HepG2 (cell line): ENCODE measurements around the gene STOM. TPM values are rescaled to one million over a fixed set of nuclear protein-coding genes. Genes with fewer than 3 reads are reported as not detected.

Experiments used
- EED ChIP-seq: sonication (generic); formaldehyde crosslinking; IDR thresholded peaks from 2 replicates; pipeline ENCODE4 v1.5.0; 2020; ENCODE audit warnings: mild to moderate bottlenecking, missing genetic modification reagents
- GATAD2A ChIP-seq: IDR thresholded peaks from 2 replicates; pipeline ENCODE4 v1.6.1; 2016
- HDAC2 ChIP-seq: sonication (generic); formaldehyde crosslinking; IDR thresholded peaks from 2 replicates; pipeline ENCODE4 v1.4.0; 2020; ENCODE audit warnings: missing genetic modification reagents
- HOXA7 ChIP-seq: sonication (generic); formaldehyde crosslinking; IDR thresholded peaks from 2 replicates; pipeline ENCODE4 v1.8.1; 2022; ENCODE audit warnings: mild to moderate bottlenecking, missing genetic modification reagents, moderate library complexity
- KDM6A ChIP-seq: IDR thresholded peaks from 2 replicates; pipeline ENCODE4 v1.6.1; 2016; ENCODE audit warnings: low read depth
- MBD4 ChIP-seq: IDR thresholded peaks from 2 replicates; pipeline ENCODE4 v1.6.1; 2012; ENCODE audit warnings: low read length, inconsistent platforms, borderline replicate concordance
- PAWR ChIP-seq: sonication (generic); formaldehyde crosslinking; IDR thresholded peaks from 2 replicates; pipeline ENCODE4 v1.4.0; 2020; ENCODE audit warnings: missing genetic modification reagents, mild to moderate bottlenecking, borderline replicate concordance
- POLR2G ChIP-seq: fragments of 200-400 bp; formaldehyde crosslinking; IDR thresholded peaks from 2 replicates; pipeline ENCODE4 v1.6.1; 2018; ENCODE audit warnings: mild to moderate bottlenecking, low read depth, low read length, moderate library complexity
- RARA ChIP-seq: IDR thresholded peaks from 2 replicates; pipeline ENCODE4 v1.6.1; 2016; ENCODE audit warnings: missing genetic modification reagents, missing compliant biosample characterization
- SRY ChIP-seq: sonication (generic); formaldehyde crosslinking; IDR thresholded peaks from 2 replicates; pipeline ENCODE4 v1.8.0; 2022; ENCODE audit warnings: mild to moderate bottlenecking, missing genetic modification reagents
- TP53 ChIP-seq: sonication (generic); formaldehyde crosslinking; conservative IDR thresholded peaks from 2 replicates; pipeline ENCODE4 v1.4.0; 2020; ENCODE audit warnings: missing genetic modification reagents
- TRIM24 ChIP-seq: sonication (generic); formaldehyde crosslinking; IDR thresholded peaks from 2 replicates; pipeline ENCODE4 v1.8.0; 2022; ENCODE audit warnings: mild to moderate bottlenecking, missing genetic modification reagents
- XRCC5 ChIP-seq: fragments of 200-400 bp; formaldehyde crosslinking; optimal IDR thresholded peaks from 2 replicates; pipeline ENCODE3; 2017; ENCODE audit warnings: mild to moderate bottlenecking, low read length
- YEATS4 ChIP-seq: sonication (generic); formaldehyde crosslinking; IDR thresholded peaks from 2 replicates; pipeline ENCODE4 v1.4.0; 2020; ENCODE audit warnings: missing genetic modification reagents, borderline replicate concordance
- ZFP90 ChIP-seq: sonication (generic); formaldehyde crosslinking; IDR thresholded peaks from 2 replicates; pipeline ENCODE4 v1.8.0; 2022; ENCODE audit warnings: missing genetic modification reagents, mild to moderate bottlenecking, inconsistent platforms, borderline replicate concordance
- ZNF296 ChIP-seq: sonication (generic); formaldehyde crosslinking; conservative IDR thresholded peaks from 2 replicates; pipeline ENCODE4 v1.5.0; 2020; ENCODE audit warnings: mild to moderate bottlenecking, missing genetic modification reagents
- ZNF329 ChIP-seq: sonication (generic); formaldehyde crosslinking; IDR thresholded peaks from 2 replicates; pipeline ENCODE4 v1.9.0; 2021; ENCODE audit warnings: low read depth, mild to moderate bottlenecking, missing genetic modification reagents
- ZNF382 ChIP-seq: sonication (generic); formaldehyde crosslinking; IDR thresholded peaks from 2 replicates; pipeline ENCODE4 v1.5.0; 2020; ENCODE audit warnings: missing genetic modification reagents, mild to moderate bottlenecking, borderline replicate concordance
- ZNF75D ChIP-seq: sonication (generic); formaldehyde crosslinking; IDR thresholded peaks from 2 replicates; pipeline ENCODE4 v1.8.1; 2023; ENCODE audit warnings: missing genetic modification reagents, mild to moderate bottlenecking, borderline replicate concordance
- ZNF792 ChIP-seq: IDR thresholded peaks from 2 replicates; pipeline ENCODE4 v1.6.1; 2016
- ZNF878 ChIP-seq: sonication (generic); formaldehyde crosslinking; IDR thresholded peaks from 2 replicates; pipeline ENCODE4 v1.8.1; 2023; ENCODE audit warnings: mild to moderate bottlenecking, missing genetic modification reagents, moderate library complexity
- polyA plus RNA-seq, 8 experiments: library from polyadenylated mRNA; depleted of rRNA in 3 of 8; stranded (reverse) in 7 of 8; unstranded in 1 of 8; fragments of >200 nt; fragmentation: Illumina TruSeq in 4 of 8; extraction: Trizol in 4 of 8; gene quantifications; 2 replicates each; pipeline versions ENCODE4 v1.2.1 to v1.2.3, GENCODE V29; 2011 to 2016; ENCODE audit warnings: low read depth in 4 of 8, missing spikeins in 1 of 8, mixed read lengths in 1 of 8; ENCODE audit not compliant: insufficient read depth in 1 of 8
- total RNA-seq, 5 experiments: library from RNA; depleted of rRNA; stranded (reverse); fragments of >200 nt; fragmentation: Illumina TruSeq; extraction: Trizol; gene quantifications; 2 replicates each; pipeline ENCODE4 v1.2.3, GENCODE V29; 2016; ENCODE audit warnings: low read depth in 1 of 5
- TF ChIP-seq, protein P1 (sequence below), 2 experiments: IDR thresholded peaks; 2 replicates each; pipeline ENCODE4 v1.6.1; 2011 to 2012; ENCODE audit warnings: low read length in 2 of 2, borderline replicate concordance in 1 of 2, low read depth in 1 of 2, mild to moderate bottlenecking in 1 of 2, moderate library complexity in 1 of 2
- TF ChIP-seq, protein P2 (sequence below): sonication (generic); formaldehyde crosslinking; IDR thresholded peaks from 2 replicates; pipeline ENCODE4 v1.5.0; 2020; ENCODE audit warnings: missing genetic modification reagents, mild to moderate bottlenecking, borderline replicate concordance
- TF ChIP-seq, protein P3 (sequence below): IDR thresholded peaks from 2 replicates; pipeline ENCODE4 v1.6.1; 2016; ENCODE audit warnings: low read depth, borderline replicate concordance
- TF ChIP-seq, protein P4 (sequence below): sonication (generic); formaldehyde crosslinking; IDR thresholded peaks from 2 replicates; pipeline ENCODE4 v1.4.0; 2020; ENCODE audit warnings: mild to moderate bottlenecking, missing genetic modification reagents
- TF ChIP-seq, protein P5 (sequence below): IDR thresholded peaks from 2 replicates; pipeline ENCODE4 v1.6.1; 2016; ENCODE audit warnings: mild to moderate bottlenecking, missing biosample characterization, missing genetic modification reagents

The STOM gene
- total and polyA plus RNA-seq, 2 of the 13 experiments (the other 11 are each of a cell fraction or from before 2014, with no cell fraction given) = 43.6 to 165 TPM

DNA sequence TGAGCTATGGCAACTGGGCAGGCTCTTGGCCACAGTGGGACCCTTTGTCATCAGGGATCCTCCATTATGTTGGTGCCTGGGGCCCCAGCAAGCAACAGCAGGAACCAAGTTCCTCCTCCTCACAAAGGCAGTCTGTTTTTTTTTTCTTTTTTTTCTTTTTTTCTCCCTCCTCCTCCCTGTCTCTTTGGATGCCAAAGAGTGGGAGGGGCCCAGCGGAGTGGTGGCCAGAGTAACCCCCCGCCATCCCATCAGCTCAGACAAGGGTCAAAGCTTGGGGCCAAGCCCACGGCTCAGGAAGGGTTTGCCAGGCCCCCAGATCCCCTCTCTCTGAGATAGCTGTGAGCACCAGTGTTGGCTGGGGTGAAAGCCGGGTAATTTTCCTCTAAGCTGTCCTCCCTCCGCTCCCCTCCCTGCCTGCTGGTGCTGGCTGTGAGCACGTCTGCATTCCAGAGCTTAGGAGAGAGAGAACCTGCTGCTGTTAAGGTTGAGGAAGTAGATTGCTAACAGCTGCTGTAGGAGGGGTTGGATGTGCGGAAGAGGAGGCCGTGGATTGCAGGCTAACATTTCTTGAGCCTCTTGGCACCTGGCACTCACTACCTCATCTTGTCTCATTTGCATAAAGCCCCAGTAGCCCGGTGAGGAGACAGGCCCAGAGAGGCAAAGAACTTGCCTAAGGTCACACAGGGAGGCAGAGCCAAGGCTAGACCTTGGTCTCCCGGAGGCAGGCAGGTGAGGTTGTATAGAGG, 80.9 kb downstream of the STOM start (continued):
- no peak for TF ChIP-seq KDM6A (CRISPR knock-in tag)
- peak; percentile 48; the same call in 1 of the 2 replicates for TF ChIP-seq RARA (CRISPR knock-in tag)
- TF ChIP-seq EED (CRISPR knock-in tag) = no peak
- TF ChIP-seq ZNF296 (CRISPR knock-in tag) = no peak
- TF ChIP-seq, protein P1, sequence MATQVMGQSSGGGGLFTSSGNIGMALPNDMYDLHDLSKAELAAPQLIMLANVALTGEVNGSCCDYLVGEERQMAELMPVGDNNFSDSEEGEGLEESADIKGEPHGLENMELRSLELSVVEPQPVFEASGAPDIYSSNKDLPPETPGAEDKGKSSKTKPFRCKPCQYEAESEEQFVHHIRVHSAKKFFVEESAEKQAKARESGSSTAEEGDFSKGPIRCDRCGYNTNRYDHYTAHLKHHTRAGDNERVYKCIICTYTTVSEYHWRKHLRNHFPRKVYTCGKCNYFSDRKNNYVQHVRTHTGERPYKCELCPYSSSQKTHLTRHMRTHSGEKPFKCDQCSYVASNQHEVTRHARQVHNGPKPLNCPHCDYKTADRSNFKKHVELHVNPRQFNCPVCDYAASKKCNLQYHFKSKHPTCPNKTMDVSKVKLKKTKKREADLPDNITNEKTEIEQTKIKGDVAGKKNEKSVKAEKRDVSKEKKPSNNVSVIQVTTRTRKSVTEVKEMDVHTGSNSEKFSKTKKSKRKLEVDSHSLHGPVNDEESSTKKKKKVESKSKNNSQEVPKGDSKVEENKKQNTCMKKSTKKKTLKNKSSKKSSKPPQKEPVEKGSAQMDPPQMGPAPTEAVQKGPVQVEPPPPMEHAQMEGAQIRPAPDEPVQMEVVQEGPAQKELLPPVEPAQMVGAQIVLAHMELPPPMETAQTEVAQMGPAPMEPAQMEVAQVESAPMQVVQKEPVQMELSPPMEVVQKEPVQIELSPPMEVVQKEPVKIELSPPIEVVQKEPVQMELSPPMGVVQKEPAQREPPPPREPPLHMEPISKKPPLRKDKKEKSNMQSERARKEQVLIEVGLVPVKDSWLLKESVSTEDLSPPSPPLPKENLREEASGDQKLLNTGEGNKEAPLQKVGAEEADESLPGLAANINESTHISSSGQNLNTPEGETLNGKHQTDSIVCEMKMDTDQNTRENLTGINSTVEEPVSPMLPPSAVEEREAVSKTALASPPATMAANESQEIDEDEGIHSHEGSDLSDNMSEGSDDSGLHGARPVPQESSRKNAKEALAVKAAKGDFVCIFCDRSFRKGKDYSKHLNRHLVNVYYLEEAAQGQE (IDR thresholded peaks at IDR 0.05; ENCODE audit: borderline replicate concordance in 1 of 2, low read depth in 1 of 2, low read length in 2 of 2) = no peak
- TF ChIP-seq ZNF878 (CRISPR knock-in tag) = no peak
- no peak; the same call in 1 of the 2 replicates for TF ChIP-seq HDAC2 (CRISPR knock-in tag)
- no peak for TF ChIP-seq ZNF75D (CRISPR knock-in tag)
- TF ChIP-seq ZFP90 (CRISPR knock-in tag) = no peak
- TF ChIP-seq, protein P2, sequence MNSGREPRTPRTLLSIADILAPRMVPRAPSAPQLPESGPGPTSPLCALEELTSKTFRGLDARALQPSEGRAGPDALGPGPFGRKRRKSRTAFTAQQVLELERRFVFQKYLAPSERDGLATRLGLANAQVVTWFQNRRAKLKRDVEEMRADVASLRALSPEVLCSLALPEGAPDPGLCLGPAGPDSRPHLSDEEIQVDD (CRISPR knock-in tag) = no peak
- no peak for TF ChIP-seq TRIM24 (CRISPR knock-in tag)
- TF ChIP-seq YEATS4 (CRISPR knock-in tag) = no peak
- TF ChIP-seq, protein P3, sequence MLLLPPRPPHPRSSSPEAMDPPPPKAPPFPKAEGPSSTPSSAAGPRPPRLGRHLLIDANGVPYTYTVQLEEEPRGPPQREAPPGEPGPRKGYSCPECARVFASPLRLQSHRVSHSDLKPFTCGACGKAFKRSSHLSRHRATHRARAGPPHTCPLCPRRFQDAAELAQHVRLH = no peak
- TF ChIP-seq MBD4 = no peak
- TF ChIP-seq ZNF382 (CRISPR knock-in tag) = no peak
- TF ChIP-seq, protein P4, sequence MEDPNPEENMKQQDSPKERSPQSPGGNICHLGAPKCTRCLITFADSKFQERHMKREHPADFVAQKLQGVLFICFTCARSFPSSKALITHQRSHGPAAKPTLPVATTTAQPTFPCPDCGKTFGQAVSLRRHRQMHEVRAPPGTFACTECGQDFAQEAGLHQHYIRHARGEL (CRISPR knock-in tag) = no peak
- no peak for TF ChIP-seq HOXA7 (CRISPR knock-in tag)
- 0 out of 2 replicates have a peak, but pooled peaks have one; percentile 36 for TF ChIP-seq GATAD2A (CRISPR knock-in tag)
- TF ChIP-seq ZNF329 (CRISPR knock-in tag) = no peak
- TF ChIP-seq, protein P5, sequence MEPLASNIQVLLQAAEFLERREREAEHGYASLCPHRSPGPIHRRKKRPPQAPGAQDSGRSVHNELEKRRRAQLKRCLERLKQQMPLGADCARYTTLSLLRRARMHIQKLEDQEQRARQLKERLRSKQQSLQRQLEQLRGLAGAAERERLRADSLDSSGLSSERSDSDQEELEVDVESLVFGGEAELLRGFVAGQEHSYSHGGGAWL (CRISPR knock-in tag) = no peak; the same call in 1 of the 2 replicates
- no peak for TF ChIP-seq PAWR
- TF ChIP-seq POLR2G = peak; percentile 57
- no peak for TF ChIP-seq SRY
- no peak for TF ChIP-seq TP53 (CRISPR knock-in tag)
- no peak for TF ChIP-seq XRCC5
- TF ChIP-seq ZNF792 = peak; percentile 68
